GM19397 (cell line): ENCODE results near the gene TBC1D22A.

Source experiments
- ATAC-seq: cut with Tn5 transposase; IDR thresholded peaks from one replicate; pipeline ENCODE4 v1.9.1; 2021; ENCODE audit warnings: mild to moderate bottlenecking, moderate library complexity; ENCODE audit not compliant: unreplicated experiment

TBC1D22A gene

DNA sequence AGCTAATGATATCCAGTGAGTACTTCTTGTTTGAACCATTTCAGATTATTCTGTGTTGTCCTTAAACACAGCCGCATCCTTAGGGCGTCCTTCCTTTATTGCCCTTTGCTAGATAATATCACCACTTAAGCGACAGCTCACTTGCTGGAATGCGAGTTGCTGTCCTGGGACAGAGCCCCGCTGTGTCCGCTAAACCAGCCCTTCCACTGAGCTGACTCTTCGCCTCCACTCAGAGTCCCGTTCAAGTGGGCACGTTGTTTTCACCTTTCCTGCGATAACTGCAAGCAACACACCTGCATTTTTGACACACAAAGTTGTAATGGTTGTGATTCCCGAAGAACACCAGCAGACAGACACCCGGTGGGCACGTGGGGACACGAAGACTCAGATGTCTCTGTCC, 140.0 kb downstream of the TBC1D22A start:
- no peak for ATAC-seq

DNA sequence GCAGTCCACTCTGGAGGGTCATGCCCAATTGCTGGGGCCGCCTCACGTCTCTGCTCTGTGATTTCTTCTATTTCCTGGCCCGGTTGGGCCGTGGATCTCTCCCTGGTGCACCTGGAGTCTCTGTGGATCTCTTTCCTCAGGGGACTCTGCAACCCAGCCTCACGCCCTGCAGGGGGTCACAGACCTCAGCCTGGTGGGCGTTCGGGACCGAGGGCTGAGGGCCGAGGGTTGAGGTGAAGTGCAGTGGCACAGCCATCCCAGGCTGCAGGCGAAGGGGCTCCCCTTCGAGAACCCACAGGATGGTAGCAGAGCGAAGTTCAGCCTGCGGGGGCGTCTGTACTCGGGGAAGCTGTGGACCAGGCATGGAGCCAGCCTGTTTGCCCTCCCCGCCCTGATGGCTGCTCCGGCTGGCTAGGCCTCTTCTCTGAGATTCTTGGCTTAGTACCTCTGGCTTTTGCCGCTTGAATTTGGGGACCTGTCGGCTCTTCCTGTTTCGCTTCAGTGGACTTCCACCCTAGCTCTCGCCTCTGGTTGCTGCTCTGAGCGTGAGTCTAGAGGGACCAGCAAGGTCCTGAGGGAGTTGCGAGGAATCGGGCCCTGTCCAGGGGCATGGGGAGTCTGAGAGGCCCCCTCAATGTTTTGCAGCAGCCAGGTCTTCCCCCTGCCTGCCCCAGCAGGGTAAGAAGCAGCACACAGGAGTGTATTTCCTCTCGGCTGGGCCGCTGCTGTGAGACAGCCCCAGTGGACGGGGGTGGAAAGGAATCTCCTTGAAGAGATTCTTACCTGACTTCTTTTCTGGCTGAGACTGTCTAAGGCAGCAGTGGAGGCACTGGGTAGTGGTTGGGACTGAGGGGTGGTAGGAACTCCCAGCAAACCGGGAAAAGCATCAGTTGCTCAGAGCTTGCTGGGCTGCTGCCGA, 140.8 kb downstream of the TBC1D22A start:
- no peak for ATAC-seq

DNA sequence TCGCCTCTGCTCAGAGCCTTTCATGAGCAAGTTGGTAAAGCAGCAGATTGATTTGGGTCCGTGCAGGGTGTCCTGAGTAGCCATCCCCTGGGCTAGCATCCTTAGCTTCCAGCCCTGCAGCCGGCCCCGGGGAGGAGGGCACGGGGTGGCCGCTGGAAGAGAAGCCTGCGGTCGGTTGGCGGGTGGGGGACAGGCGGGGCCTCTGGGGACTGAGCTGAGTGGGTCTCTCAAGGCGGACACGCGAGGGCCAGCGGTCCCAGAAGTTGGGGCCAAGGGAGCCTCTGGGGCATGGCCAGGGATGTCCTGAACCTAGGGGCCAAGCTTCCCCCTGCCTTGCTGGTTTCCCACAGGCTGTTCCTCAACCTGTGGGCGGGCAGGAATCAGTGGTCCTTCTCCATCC, 143.0 kb downstream of the TBC1D22A start:
- no peak for ATAC-seq

DNA sequence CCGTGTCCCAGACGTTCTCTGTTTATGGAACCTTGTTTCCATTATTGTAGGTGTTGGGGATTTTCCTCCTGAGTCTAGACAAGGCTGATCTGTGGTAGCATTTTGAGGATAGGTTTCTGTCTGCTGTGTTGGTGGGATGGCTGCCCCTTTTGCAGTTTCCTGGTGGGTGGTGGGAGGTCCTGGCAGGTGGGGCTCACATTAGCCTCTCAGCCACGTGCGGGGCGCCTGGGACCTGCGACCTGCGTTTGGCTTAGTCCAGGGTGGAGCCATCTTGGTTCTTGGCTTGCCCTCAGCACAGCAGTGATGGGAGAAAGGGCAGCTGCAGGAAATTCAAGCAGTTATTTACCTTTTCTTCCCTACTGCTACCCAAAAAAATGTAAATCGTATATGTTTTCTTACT, 143.4 kb downstream of the TBC1D22A start:
- ATAC-seq = no peak

DNA sequence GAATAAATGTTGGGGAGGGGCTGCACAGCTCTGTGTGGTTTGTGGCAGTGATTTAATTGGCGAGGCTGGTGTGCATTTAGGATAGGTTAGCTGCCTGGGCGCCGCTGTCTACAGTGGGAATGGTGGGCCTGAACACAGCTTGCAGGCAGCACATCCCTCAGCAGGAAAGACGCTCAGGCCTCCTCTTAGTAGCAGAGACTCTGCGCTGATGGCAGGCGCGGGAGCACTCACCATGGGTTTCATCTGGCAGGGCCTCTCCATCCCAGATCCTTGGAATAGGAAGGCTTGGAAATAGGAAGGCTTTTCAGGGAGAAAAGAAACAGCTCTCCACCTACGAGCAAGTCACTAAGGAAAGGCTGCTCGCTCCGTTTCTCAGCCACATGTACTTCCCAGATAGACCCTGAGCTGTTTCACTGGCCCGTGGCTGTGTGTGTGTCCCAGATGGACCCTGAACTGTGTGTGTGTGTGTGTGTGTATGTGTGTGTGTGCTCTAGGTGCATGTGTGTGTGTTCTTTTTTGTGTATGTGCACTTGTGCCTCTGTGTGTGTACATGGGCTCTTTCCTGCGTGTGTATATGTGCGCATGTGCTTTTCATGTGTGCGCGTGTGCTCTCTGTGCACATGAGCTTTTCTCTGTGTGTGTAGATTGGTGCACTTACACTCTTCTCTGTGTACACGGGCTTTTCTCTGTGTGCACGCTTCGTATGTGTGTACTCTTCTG, 144.0 kb downstream of the TBC1D22A start:
- ATAC-seq = no peak

DNA sequence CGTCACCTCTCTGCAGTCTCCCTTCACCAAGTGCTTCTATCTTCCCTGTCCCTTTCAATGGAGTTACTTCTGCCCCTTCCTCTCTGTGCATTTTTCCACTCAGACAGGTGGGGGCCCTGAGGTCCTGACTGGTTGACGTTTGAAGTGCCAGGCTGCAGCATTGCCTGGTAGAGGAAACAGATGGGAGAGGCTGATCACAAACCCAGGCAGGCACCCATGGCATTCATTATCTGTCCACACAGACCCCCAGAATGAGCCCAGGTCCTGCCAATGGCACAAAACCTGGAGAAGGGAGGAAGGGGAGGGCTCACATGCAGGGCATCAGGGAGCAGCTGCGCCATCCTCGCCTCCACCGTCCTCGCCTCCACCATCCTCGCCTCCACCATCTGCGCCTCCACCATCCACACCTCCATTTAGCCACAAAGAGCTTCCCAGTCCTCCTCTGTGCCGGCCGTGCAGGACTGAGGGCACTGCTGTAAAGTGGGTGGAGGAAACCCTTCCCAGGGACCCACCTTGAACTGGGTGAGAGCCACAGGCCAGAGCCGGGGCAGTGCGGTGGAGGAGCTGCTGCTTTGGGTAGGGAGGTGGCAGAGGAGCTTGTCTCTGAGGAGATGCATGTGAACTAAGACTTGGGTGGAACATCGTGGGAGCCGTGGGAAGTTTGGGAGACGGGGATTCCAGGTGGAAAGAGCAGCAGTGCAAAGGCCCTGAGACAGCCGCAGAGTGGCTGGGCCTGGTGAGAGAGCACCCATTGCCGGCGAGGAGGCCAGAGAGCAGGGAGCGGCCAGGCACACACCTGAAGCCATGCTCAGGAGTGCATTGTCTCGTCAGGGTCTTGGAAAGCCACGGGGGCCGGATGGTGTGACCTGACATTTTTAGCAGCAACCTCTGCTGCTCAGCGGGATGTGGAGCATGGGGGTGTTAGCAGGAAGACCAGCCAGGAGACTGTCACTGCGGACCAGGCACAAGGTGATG, 145.1 kb downstream of the TBC1D22A start:
- ATAC-seq = no peak

DNA sequence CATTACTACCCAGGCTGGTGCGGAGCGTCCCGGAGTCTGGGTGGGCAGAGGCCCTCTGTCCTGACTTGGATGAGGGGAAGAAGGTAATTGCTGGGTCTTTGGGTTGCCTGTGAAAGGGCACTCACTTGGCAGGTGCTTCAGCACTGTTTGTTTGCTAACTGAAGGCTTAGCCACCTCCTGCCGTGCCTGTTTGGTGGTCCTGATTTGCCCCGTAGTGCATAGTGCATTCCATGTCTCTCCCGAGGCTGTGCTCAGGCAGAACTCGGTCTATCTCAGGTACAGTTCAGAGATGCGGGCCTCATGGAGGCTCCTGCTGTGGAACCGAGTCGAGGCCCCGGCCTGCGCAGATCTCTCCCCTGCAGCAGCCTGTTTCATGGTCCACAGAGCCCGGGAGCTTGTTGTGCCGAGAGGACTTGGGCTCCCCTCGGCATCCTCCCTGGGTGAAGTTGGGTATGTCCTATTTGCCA, 146.2 kb downstream of the TBC1D22A start:
- ATAC-seq = no peak

DNA sequence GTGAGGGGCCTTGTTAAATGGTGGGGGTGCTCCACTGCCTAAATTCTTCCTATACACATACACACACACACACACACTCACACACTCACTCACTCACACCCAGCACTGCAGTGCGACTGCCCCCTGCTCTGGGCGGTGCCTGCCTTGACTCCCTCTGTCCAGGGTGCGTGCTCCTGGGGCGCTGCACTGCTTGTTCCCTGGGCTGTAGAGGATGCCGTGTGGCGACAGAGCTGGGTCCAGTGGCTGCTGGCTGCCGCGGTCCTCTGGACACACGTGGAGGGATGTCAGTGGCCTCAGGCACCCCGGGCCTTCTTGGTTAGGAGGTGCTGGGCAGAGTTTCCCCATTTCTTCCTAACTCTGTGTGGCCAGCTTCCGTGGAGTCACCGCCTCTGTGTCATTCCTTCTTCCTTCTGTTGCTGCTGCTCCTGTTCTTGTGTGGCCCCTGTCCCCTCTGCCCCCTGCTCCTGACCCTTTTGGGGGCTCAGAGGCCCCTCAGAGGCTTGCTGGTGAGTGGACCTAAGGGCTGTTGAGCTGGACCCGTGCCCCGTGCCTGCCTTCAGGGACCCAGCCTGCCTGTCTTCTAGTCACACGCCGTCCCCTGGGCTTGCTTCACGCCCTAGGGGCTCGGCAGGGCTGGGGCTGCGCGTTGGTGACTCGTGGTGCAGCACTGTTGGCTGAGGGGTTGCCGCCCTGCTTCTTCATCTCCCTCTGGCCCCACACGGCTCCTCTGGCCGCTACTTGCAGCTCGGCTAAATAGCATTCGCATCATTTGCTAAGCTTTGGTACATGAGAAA, 147.0 kb downstream of the TBC1D22A start:
- ATAC-seq = no peak

DNA sequence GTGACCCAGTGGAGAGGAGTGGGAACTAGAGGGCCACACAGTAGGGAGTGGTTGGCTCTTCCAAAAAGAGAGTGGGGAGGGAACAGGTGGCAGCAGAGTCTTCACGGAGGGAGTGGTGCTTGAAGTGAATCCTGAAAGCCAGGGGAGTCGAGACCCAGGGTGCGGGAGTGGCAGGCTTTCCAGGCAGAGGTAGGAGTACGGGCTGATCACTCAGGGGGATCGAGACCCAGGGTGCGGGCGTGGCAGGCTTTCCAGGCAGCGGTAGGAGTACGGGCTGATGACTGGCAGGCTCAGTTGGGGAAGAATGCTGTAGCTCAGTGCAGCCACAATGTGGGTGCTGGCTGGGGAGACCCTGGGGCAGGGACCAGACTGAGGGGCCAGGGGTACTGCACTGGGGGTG, 148.2 kb downstream of the TBC1D22A start:
- no peak for ATAC-seq

DNA sequence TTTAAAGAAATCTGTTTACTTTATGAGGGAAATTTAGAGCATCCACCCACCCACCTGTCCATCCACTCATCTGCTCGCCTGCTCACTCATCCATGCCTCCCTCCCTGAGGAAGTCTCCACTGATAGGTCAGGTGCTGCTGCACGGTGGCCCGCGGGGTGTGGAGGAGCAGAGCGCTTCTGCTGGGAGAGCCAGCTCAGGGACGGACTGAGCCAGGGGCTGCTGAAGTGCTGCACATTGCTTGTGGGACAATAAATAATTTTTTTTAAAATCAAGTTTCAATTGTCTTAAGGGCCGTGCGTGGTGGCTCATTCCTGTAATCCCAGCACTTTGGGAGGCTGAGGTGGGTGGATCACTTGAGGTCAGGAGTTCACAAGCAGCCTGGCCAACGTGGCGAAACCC, 148.9 kb downstream of the TBC1D22A start:
- no peak for ATAC-seq

DNA sequence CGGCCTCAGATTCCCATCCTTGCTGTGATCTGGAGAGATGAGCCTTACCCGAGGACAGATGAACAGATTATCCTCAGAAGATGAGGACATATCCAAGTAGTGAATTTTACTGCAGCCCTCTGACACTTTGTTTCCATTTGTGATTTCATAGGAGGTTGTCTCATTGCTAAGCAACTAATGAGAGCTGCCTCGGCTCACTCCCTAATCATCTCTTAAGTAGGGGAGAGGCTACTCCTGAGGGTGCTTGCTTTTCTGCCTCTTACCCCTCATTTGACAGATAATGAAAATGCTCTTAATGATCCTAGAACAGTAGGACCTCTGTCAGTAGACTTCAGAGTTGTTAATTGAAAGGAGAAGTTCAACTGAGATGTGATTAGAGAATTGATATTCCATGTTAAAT, 150.9 kb downstream of the TBC1D22A start:
- ATAC-seq = no peak

DNA sequence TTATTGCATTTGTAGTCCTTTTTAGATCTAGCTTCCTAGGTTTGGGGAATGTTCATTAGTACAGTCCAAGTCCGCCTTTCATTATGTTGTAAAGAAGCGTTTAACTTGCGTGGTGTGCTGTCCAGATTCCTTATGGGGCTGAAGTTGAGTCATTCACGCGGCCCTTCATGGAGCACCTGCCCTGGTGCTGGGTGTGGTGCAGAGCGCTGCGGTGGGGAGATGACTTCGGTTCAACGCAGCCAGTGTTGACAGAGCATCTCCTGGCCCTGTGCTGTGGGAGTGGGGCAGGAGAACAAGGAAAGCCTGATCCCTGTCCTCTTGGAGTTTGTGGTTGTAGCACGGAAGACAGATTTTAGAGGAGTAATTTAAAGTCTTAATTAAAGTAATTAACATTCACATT, 152.0 kb downstream of the TBC1D22A start:
- ATAC-seq = no peak

DNA sequence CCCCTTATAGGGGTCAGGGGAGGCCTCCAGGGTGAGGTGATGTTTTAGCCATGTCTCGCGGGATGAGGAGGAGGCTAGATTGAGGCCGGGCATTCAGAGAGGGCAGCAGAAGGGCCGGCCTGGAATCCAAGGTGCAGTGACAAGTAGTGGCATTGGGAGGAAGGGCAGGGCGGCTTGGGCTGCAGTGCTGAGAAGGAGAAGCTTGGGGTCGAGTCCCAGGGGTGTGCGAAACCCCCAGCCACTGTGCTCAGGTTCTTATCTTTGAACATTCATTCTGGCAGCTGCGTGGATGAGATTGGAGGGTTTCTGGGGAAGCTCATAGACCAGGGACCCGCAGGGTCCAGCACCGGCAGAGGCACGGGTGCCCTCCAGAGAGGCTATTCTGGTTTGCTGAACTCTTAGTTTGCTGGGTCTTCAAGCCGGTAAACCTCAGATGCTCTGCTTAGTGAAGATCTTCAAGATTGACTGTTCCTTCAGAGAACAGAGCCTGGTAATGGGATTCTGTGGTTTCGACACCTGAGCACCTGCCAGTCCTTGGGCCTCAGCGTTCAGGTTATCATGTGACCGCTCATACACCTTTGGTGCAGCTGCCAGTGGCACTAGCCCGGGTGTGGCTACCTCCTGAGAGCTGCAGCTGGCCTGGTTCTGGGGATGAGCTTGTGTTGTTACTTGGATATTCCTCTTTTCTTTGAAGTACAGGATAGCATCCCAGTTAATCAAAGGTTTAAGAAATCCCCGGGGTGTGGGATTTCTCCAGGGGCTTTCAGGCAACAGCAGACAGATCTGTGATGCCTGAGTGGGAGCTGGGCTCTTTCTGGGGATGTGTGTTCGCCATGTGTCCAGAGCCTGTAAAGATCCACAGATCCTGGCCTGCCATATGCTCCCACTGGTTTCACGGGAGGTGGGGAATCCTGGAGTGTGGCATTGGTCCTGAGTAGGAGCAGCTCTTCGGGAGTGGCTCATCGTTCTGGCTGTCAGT, 152.8 kb downstream of the TBC1D22A start:
- ATAC-seq = no peak

DNA sequence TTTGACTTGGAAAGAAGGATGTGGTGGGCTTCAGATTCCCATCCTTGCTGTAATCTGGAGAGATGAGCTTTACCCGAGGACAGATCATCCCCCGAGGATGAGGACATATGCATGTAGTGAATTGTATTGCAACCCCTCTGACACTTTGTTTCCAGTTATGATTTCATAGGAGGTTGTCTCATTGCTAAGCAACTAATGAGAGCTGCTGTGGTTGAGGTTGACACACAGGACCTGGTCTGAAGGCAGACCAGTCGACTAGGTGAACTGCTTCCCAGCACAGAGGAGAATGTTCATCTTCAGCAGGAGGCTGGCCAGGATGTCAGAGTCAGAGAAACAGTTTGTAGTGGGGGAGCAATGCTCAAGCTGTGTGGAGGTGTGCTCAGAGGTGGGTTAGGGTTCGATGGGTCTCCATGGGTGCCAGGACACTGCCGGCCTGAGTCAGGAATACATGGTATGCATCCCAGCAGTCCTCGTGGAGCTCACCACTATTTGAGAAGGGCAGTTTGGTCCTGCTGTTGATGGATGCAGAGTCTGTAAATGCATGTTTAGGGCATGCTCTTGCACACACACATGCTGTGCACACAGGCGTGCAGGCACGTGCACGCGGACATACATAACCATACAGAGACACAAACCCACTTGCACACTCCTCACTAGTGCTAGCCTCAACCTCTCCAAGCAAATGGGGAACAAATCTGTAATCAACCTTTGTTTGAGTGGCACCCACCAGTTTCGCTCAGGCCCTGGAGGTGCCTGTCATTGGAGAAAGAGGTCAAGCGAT, 153.7 kb downstream of the TBC1D22A start:
- no peak for ATAC-seq

DNA sequence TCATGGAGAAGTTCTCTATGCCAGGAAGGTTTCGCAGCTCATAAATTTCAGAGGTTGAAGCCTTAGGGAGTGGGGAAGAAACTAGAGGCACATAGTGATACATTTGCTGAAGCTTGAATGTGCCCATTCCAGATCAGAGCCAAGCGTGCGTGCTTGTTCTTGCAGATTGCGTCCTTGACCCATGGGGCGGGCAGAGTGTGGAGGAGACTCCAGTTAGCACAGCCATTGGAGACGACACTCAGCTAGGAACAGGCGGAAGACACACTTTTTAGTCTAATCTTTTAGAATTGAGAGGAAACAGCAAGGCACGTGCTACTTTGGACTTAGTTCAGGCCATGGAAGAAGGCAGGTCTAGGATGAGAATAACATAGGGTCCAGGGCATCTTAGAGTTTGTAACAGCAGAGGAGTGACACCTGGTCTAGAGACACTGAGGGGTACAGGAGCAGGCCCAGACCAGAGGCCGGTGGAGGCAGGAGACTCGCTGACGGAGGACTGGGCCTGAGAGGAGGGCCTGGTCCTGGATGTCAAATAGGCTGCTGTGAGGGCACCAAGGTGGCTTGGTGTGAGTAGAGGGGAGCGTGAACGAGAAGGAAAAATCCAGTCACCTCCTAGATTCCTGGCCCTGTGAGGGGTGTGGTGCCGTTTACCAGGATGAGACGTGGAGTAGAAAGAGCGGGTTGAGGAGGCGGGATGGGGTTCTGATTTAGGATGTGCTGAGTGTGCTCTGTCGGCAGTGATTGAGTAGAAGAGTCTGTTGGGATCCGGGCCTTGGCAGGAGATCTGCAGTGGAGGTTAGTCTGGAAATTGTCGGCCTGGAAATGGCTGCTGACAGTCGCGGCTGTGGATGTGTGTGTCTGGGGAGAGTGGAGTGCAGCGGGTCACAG, 154.7 kb downstream of the TBC1D22A start:
- ATAC-seq = no peak

DNA sequence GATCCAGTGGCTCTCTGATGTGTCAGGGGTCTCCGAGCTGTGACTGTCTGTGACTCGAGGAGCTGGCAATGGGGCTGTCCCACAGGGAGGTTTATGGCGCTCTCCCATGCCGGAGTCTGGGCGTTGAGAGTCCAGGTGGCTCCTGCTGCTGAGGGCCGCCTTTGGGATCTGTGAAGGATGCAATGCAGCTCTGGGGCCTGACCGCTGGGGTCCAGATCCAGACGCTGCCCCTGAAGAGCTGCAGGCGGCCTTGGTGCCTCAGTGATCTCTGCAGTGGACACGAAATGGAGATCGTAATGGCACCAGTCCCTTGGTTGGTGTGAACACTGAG, 155.3 kb downstream of the TBC1D22A start:
- no peak for ATAC-seq

DNA sequence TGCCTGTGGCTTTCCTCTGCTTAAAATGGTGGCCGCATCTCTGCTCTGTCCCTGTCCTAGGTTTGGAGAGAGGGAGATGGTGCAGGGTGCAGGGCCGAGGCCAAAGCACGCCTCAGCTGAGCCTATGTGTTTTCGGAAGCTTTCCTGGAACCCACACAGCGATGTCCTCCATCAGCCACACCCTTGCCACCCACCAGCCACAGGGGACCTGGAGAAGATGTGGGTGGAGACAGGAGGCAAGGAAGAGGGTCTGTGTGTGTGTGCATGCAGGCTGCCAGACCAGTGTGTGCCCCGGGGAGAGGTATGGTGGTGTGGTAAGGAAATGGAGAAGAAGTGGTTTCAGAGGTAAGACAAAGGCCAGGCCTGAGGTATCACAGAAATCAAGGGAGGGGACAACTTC, 155.7 kb downstream of the TBC1D22A start:
- ATAC-seq = no peak
